ENCODE results near the gene ALAD.

Gene ALAD

DNA sequence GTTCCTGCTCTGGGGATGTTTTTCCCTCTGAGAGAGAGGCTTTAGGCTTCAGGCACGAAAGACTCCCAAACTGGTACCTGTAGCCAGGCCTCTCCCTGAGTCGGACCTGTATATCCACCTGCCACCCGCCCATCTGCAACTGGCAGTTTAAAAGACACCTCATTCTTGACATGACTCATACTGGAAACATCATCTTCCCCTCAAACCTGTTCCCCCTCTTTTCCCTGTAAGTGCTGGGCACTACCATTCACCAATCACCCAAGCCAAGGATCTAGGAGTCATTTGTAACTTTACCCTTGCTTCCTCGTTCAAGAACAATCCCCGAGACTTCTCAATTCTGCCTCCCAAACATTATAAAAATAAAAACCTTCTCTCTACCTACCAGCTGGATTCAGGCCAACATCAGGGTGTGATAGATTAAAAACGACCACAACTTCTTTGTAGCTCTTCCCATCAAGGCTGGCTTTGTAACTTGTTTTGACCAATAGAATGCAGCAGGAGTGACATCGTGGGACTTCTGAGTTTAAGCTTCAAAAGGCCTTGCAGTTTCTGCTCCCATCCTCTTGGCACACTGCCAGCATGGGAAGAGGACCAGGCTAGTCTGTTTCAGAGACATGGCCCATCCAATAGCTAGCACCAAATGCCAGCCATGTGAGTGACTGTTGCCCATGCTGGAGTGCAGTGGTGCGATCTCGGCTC lies 59.2 kb downstream of the ALAD start:
- DNase-seq (ENCODE audit: low read depth, low spot score): no peak
- in situ Hi-C loops (cut with HindIII; ENCODE audit: low sequenced_read_pairs): no loop called here
- TF ChIP-seq, protein P1, sequence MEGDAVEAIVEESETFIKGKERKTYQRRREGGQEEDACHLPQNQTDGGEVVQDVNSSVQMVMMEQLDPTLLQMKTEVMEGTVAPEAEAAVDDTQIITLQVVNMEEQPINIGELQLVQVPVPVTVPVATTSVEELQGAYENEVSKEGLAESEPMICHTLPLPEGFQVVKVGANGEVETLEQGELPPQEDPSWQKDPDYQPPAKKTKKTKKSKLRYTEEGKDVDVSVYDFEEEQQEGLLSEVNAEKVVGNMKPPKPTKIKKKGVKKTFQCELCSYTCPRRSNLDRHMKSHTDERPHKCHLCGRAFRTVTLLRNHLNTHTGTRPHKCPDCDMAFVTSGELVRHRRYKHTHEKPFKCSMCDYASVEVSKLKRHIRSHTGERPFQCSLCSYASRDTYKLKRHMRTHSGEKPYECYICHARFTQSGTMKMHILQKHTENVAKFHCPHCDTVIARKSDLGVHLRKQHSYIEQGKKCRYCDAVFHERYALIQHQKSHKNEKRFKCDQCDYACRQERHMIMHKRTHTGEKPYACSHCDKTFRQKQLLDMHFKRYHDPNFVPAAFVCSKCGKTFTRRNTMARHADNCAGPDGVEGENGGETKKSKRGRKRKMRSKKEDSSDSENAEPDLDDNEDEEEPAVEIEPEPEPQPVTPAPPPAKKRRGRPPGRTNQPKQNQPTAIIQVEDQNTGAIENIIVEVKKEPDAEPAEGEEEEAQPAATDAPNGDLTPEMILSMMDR (IDR thresholded peaks at IDR 0.05; ENCODE audit: low read depth, low read length): no peak
- H3K4me3 ChIP-seq (ENCODE audit: low read depth, low read length): no peak overlapping the region

DNA sequence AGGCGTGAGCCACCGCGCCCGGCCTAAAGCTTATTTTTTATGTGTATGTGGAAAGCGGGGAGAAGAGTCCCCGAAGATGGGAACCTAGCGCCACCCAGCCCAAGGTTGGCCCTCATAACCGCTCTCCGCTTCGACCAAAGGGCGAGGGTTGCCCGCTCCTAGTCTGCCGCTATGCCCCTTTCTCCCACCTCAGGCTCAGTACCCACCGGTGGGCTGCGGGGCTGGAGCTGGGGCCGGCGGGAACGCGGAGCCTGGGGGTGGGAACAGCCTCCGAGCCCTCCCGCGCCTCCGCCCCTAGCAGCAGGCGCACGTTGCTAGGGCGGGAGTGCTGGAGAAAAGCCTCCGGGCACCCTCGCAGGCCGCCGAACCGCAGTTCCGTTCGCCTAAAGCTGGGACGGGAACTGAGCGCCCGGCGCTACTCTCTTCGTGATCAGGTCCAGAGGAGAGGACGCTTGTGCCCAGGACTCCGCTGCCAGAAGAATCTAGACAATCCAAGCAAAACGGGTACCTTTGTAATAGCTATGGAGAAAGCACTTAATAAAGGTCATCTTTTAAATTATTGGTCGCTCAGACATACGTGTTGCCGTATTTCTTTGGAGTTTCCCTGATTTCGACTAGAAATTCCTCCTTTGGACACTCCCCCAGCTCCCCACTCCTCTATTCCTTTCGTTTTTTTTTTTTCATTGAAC lies 60.9 kb downstream of the ALAD start, which contains the start of gene WDR31:
Gene WDR31, minus strand, starts transcription at position 265 of the 689 bp plus-strand sequence. CDS start 8,253 bp downstream, outside the sequence.
- H3K4me3 ChIP-seq (ENCODE audit: low read depth, low read length): peak within 1 kb of the TSS; percentile 74

DNA sequence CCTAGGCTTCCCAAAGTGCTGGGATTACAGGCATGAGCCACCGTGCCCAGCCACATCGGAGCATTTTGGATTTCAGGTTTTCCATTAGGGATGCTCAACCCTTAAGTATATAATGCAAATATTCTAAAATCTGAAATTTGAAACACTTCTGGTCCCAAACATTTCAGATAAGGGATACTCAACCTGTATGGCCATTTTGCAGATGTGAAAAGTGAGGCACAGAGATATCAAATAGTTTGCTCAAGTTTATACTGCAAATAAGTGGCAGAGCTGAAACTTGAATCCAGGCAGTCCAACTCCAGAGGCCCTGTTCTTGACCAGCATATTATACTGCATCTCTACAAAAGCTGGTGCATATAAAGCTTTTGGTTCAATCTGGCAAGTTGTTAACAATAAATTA lies 63.4 kb downstream of the ALAD start:
- no peak overlapping the region for H3K4me3 ChIP-seq (ENCODE audit: low read depth, low read length)
- in situ Hi-C loops (cut with HindIII; ENCODE audit: low sequenced_read_pairs): no loop called here
- TF ChIP-seq, protein P1 (IDR thresholded peaks at IDR 0.05; ENCODE audit: low read depth, low read length): no peak
- no peak for DNase-seq (ENCODE audit: low read depth, low spot score)

More for the DNA sequence above, 60.9 kb downstream of the ALAD start, which contains the start of gene WDR31:
- DNase-seq (ENCODE audit: low read depth, low spot score): peak; percentile 93
- in situ Hi-C loops (cut with HindIII; ENCODE audit: low sequenced_read_pairs): no loop called here
- TF ChIP-seq, protein P1 (IDR thresholded peaks at IDR 0.05; ENCODE audit: low read depth, low read length): no peak
